G401 (cell line): ENCODE results near the gene LCN9. TPM values are rescaled to one million over a fixed set of nuclear protein-coding genes. Genes with fewer than 3 reads are reported as not detected.

Experiments used
- DNase-seq: peaks from one replicate; pipeline ENCODE4 v3.0.0-alpha.2; 2015; ENCODE audit warnings: low spot score
- in situ Hi-C: cut with HindIII; loops from 2 replicates; pipeline ENCODE4 v1.10.0; 2016; ENCODE audit warnings: low sequenced_read_pairs, mixed read lengths
- total RNA-seq: library from RNA; depleted of rRNA; stranded (reverse); fragments of >200 nt; shearing (Covaris generic); gene quantifications from 2 replicates; pipeline ENCODE4 v1.2.3, GENCODE V29; 2014; rRNA removed

Gene LCN9
- total RNA-seq, 1 experiment from 2014 or later: not detected

DNA sequence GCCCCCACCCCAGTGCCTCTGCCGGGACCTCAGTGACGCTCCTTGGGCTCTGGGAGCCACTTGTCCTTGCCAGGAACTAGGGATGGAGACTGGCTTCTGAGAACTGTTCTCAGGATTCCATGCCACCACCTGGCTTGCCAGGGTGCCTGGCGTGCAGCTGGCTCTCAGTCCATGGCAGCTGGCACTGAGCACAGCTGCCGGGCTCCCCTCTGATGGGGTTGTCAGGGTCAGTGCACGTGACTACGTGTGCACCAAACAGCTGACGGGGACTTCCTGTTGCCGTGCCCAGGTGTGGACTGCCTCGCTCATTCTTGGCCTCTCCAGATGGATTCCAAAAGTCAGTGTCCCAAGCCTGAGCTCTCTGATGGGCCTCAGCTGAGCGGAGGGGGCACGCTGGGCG, 48.3 kb downstream of the LCN9 start:
- in situ Hi-C loops: loop anchor here (10.0 kb wide), 1 partner anchor 93 kb away; no protein-coding TSS in a partner anchor

DNA sequence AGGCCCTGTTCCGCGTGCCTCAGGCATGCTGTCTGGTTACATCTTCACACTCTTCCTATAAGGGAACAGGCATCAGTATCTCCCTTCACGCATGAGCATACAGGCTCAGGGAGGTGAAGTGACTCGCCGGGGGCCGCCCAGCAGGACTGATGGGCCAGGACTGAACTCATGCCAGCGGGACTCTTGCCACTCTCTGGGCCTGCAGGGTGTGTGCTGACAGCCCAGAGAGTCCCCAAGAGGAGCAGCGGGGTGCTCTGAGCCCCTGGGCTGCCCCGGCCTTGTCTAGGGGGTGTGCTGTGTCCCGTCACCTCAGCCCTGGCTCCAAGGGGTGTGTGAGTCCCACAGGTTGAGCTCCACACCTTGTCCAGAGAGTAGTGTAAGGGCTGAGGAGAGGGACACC, 48.8 kb downstream of the LCN9 start:
- no peak for DNase-seq
- in situ Hi-C loops: loop anchor here (10.0 kb wide), 1 partner anchor 93 kb away; no protein-coding TSS in a partner anchor

More for the DNA sequence above, 48.3 kb downstream of the LCN9 start:
- no peak for DNase-seq

DNA sequence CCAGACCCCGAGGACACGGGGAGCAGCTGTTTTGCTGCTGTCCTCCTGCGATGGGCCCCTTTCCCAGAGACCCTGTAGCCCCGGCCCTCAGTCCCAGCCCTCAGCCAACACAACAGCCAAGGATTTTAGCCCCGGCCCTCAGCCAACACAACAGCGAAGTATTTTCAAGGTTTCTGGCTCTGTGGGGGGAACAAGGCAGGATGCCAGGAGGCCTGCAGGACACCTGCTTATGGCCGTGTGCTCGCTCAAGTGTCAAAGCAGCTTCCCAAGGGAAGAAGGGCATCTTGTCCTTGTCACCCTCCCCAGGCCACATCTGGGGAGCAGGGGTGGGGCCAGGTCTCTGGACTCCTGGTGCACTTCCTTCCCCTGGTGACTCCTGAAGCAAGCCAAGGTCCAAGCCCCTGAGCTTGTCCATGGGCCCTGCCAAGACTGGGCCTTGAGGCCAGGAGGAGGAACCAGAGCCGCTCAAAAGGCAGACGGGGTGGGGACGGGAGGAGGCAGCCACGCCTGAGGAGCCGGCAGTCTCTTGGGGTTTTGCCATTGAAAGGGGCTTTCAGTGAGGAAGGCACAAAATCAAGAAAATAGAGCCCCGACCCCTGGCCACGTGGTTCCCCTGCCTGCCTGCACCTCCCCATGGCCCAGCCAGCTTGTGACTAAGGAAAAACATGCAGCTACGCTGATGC, 49.6 kb downstream of the LCN9 start:
- peak; percentile 26 for DNase-seq
- in situ Hi-C loops: loop anchor here (10.0 kb wide), 1 partner anchor 92 kb away; no protein-coding TSS in a partner anchor

DNA sequence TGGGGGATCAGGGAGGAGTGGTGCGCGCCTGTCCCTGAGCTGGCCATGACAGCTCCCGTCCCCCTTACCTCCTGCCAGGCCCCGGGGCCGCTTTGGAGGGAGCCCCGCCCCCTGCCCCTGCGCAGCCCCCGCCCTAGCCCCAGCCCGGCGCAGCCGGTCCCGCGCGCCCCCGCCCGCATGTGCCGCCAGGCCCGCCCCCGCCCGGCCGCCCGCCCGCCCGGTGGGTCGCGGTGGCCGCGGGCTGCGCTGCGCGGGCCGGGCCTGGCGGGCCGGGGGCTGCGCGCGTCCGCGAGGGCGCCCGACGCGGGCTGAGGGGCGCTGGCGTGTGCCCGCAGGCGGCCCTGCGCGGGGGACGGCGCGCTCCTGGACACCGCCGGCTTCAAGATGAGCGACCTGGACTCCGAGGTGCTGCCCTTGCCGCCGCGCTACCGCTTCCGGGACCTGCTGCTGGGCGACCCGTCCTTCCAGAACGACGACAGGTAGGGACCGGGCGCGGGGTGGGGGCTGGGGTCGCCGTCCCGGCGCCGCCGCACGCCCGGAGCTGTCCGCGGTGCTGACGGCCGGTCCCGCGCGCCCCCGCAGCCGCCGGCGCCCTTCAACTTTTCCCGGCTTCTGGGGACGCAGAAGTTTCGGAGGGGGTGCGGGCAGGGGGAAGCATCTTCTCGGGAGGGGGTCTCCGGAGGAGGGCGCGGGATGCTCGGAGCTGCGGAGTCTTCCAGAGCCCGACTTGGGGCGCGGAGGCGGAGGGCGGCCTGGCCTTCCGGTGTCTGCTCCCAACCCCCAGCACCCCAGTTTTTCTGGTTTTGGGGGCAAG, 51.3 kb downstream of the LCN9 start:
- DNase-seq: no peak
- in situ Hi-C loops: loop anchor here (10.0 kb wide), 1 partner anchor 90 kb away; no protein-coding TSS in a partner anchor

- in situ Hi-C loops: loop anchor here (10.0 kb wide), 1 partner anchor 90 kb away; no protein-coding TSS in a partner anchor
- peak; percentile 31 for DNase-seq
These were observed 52.0 kb downstream of the LCN9 start for GRCh38 chr9:135715056-135715595.

DNA sequence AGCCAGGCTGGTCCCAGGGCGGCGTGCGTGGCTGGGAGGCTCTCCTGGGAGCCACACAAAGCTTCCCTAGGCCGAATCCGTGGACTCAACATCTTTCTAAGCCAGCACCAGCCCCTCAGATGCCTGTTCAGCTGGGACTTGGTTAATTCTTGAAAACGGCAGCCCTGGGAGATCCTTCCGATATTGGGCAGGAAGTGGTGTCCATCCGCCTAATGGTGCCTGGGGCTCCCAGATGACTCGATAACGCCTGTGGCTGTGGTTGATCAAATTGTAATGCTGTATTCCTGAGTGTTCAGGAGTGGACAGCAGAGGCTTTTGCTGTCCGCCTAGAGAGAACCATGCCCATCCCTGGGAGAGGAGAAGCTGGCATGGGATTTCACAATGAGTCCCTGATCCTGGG, 52.9 kb downstream of the LCN9 start:
- no peak for DNase-seq
- in situ Hi-C loops: loop anchor here (10.0 kb wide), 1 partner anchor 89 kb away; no protein-coding TSS in a partner anchor

Other genes starting within 250 kb of the LCN9 start
- gene PPP1R26, start 183.5 kb upstream of the LCN9 start, total RNA-seq: 13.7 and 17.9 TPM in 2 replicates
- gene MRPS2, start 162.6 kb upstream of the LCN9 start, total RNA-seq: 32.7 and 53.5 TPM in 2 replicates
- gene LCN1, start 141.9 kb upstream of the LCN9 start, total RNA-seq: not detected in 2 replicates
- not detected in 2 replicates for gene OBP2A, start 117.2 kb upstream of the LCN9 start, total RNA-seq
- gene PAEP, start 101.6 kb upstream of the LCN9 start, total RNA-seq: not detected in 2 replicates
- not detected in 2 replicates for gene GLT6D1, start 23.8 kb upstream of the LCN9 start, total RNA-seq
- not detected in 2 replicates for gene SOHLH1, start 36.2 kb downstream of the LCN9 start, total RNA-seq
- gene KCNT1, start 38.9 kb downstream of the LCN9 start, total RNA-seq: not detected in 2 replicates
- gene CAMSAP1, start 244.2 kb downstream of the LCN9 start, total RNA-seq: 18.1 and 19.7 TPM in 2 replicates